ENCODE results near the gene SIPA1. TPM values are rescaled to one million over a fixed set of nuclear protein-coding genes. Genes with fewer than 3 reads are reported as not detected.

Gene SIPA1
- total and polyA plus RNA-seq, 9 of the 15 experiments (the other 6 are each of a cell fraction or from before 2014, with no cell fraction given) = 0.25 to 85.8 (median 16.8) TPM

GRCh38 chr11:65593518-65594414 is 44.1 kb upstream of the SIPA1 start (continued):
- TF ChIP-seq REST (IDR thresholded peaks at IDR 0.05; ENCODE audit: borderline replicate concordance) = peak; percentile 42; the same call in 1 of the 2 replicates
- no peak for TF ChIP-seq REST (CRISPR knock-in tag; IDR thresholded peaks at IDR 0.05; ENCODE audit: low read depth)
- TF ChIP-seq ZNF707 (CRISPR knock-in tag; conservative IDR thresholded peaks at IDR 0.05) = no peak
- no peak for TF ChIP-seq ZBTB17 (CRISPR knock-in tag; IDR thresholded peaks at IDR 0.05)
- no peak for TF ChIP-seq CLOCK (CRISPR knock-in tag; IDR thresholded peaks at IDR 0.05; ENCODE audit: borderline replicate concordance)
- TF ChIP-seq U2AF1 (optimal IDR thresholded peaks at IDR 0.05; ENCODE audit: low read depth, low read length) = no peak
- no peak for TF ChIP-seq STAT5B (CRISPR knock-in tag; IDR thresholded peaks at IDR 0.05)
- TF ChIP-seq TCFL5 (CRISPR knock-in tag; conservative IDR thresholded peaks at IDR 0.05) = no peak
- TF ChIP-seq ADNP (tag; IDR thresholded peaks at IDR 0.05) = no peak
- TF ChIP-seq OTX1 (CRISPR knock-in tag; IDR thresholded peaks at IDR 0.05) = no peak
- peak; percentile 48 for TF ChIP-seq POLR2G (IDR thresholded peaks at IDR 0.05; ENCODE audit: low read depth, low read length)
- TF ChIP-seq ZBED1 (IDR thresholded peaks at IDR 0.05) = 0 out of 2 replicates have a peak, but pooled peaks have one; percentile 17
- no peak for TF ChIP-seq RBM25 (IDR thresholded peaks at IDR 0.05; ENCODE audit: low read depth, low read length, severe bottlenecking)
- peak; percentile 67 to 83 (median 71) for TF ChIP-seq CTCF (IDR thresholded peaks at IDR 0.05 in 2 of 3, conservative IDR thresholded peaks at IDR 0.05 in 1 of 3; ENCODE audit: insufficient read depth in 2 of 3, low read depth in 1 of 3, low read length in 3 of 3)
- no peak for TF ChIP-seq ZKSCAN8 (CRISPR knock-in tag; IDR thresholded peaks at IDR 0.05)
